Subcutaneous abdominal adipose tissue (tissue), 5 donors: ENCODE results near the gene C2CD3.

Experiments used
- H3K27ac ChIP-seq: one replicate; pipeline ENCODE4 v1.7.0; 2013; ENCODE audit warnings: low read depth, mild to moderate bottlenecking, inconsistent platforms, low read length, moderate library complexity
- H3K27me3 ChIP-seq, 5 donors: one replicate each; pipeline ENCODE4 v1.7.0; 2013; ENCODE audit warnings: low read length in 5 of 5, inconsistent platforms in 1 of 5; ENCODE audit not compliant: control insufficient read depth in 5 of 5, insufficient read depth in 4 of 5
- H3K36me3 ChIP-seq, 5 donors: one replicate each; pipeline ENCODE4 v1.7.0; 2013; ENCODE audit warnings: low read length in 5 of 5; ENCODE audit not compliant: control insufficient read depth in 5 of 5, insufficient read depth in 5 of 5
- H3K4me1 ChIP-seq, 5 donors: one replicate each; pipeline ENCODE4 v1.7.0; 2013; ENCODE audit warnings: low read length in 5 of 5, mild to moderate bottlenecking in 3 of 5, moderate library complexity in 1 of 5; ENCODE audit not compliant: control insufficient read depth in 5 of 5, insufficient read depth in 5 of 5
- H3K4me3 ChIP-seq, 5 donors: one replicate each; pipeline ENCODE4 v1.7.0; 2013; ENCODE audit warnings: low read length in 5 of 5, low read depth in 1 of 5
- H3K9ac ChIP-seq, 5 donors: one replicate each; pipeline ENCODE4 v1.7.0; 2013; ENCODE audit warnings: low read length in 5 of 5, mild to moderate bottlenecking in 4 of 5, moderate library complexity in 3 of 5
- H3K9me3 ChIP-seq, 5 donors: one replicate each; pipeline ENCODE4 v1.7.0; 2013; ENCODE audit warnings: low read length in 5 of 5; ENCODE audit not compliant: control insufficient read depth in 5 of 5
- donor health status: healthy.
- donor health status: healthy.
- donor health status: healthy.
- donor health status: healthy.
- donor health status: healthy.

C2CD3 gene

DNA sequence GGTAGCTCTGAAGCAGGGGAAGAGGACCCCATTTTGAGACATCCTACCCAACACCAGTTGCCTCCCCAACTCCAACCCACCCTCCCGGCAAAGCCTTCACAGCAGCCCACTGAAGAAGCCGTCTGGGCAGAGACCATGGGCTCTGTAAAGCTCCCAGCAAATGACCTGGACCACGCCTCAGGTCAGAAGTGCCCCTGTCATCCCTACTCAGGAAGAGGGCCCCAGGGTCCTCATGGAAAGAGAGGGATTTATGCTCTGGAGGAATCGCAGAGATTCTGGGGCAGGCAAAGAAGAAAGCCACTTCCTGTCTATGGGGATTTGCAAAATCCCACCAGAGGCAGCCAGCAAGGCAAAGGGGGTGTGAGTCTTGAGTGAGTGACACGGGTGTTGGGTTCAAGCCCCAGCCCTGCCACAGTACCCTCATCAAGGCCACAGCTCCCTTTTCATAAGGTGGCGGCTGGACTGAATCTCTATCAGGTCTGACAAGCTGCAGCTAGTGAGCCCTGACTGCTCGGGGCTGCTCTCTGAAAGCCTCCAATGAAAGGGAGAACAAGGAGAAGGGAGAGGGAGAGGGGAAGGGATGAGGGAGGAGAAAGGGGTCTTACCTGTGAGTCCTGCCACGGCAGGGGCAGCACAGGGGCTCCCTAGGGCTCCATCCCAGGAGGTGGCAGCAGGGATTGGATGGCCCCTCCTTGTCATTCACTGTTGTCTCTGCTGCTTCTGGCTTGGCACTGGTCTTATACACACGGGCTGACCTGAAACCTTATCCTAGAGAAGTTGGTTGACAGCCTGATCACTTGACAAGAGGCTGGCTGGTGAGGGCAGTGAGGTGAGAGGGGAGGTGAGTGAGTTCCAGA is 162.2 kb downstream of the C2CD3 start, which contains the start of gene UCP3:
Gene UCP3, minus strand, starts transcription at position 713 of the 857 bp plus-strand sequence. CDS start 2,043 bp downstream, outside the sequence.
- Histone ChIP-seq H3K27ac (no peak within 1 kb of the TSS), H3K4me1 (peaks cover 11 to 58% (median 34%) of the 10 kb centered on the region in 5 donors), H3K36me3 (peaks cover 0 to 19% (median 5%) of the 10 kb centered on the region in 5 donors), H3K9me3 (no peaks in the 10 kb centered on the region), H3K27me3 (no peaks in the 10 kb centered on the region), H3K4me3 (no peak within 1 kb of the TSS), H3K9ac (no peak within 1 kb of the TSS)

DNA sequence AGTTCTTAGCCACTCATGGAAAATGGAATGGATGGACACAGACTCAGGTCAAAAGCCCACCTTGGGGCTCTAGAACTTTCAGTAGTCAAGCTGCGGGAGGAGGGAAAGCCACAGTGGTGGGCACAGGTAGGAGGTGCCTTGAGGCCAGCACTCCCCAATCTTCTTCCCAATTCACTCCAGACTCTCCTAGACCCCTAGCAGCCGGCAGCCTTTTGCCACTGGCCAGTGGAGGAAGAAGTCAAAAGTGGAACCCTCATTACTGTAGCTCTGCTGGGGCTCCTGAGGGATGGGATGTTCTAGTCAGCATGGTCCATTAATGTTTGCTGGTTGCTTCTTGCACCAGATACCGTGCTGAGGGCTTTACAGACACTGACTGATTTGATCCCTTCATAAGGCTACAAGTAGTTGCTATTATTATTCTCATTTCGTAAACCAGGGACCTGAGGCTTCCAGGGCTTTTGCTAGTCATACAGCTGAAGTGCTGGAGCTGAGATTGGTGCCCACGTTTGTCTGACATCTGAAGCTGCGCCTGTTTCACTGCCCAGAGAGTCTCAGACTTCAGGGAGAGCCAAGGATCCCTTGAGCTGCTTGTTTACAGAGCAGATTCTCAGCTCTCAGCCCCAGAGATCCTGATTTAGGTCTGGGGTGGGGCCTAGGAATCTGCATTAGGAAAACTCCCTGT is 163.0 kb downstream of the C2CD3 start:
- Histone ChIP-seq H3K4me3 (no peak overlapping the region), H3K36me3 (peaks cover 0 to 25% (median 8%) of the 10 kb centered on the region in 5 donors), H3K9me3 (no peaks in the 10 kb centered on the region), H3K27ac (no peak overlapping the region), H3K9ac (no peak overlapping the region), H3K4me1 (peaks cover 11 to 55% (median 29%) of the 10 kb centered on the region in 5 donors), H3K27me3 (no peaks in the 10 kb centered on the region)

DNA sequence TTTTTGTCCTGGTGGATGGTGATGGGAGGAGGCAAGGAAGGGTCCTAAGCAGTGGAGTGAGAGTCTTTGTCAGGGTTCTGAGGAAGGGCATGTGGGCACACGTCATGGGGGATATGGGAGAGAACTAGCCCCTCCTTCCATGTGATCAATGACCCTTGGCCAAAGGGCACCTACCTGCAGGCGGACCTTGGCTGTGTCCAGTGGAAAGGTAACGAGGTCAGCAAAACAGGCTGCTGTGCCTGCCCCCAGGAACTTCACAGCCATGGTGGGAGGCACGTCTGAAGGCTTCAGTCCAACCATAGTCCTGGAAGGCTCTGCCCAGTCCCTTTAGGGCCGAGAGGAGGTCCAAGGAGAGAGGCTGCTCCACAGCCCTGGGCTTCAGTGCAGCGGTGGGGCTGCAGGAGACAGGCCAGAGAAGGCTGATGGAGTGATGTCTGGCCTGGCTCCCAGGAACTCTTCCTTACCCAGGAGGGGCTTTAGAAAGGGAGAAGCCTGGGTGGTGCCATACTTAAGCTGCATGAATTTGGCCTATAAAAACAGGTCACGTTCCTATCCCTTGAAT is 164.0 kb downstream of the C2CD3 start:
- no peak overlapping the region for H3K9ac ChIP-seq
- H3K4me3 ChIP-seq, result no peak overlapping the region
- no peaks in the 10 kb centered on the region for H3K9me3 ChIP-seq
- peaks cover 0 to 31% (median 9%) of the 10 kb centered on the region in 5 donors for H3K36me3 ChIP-seq
- H3K27me3 ChIP-seq, result no peaks in the 10 kb centered on the region
- peaks cover 10 to 53% (median 23%) of the 10 kb centered on the region in 5 donors for H3K4me1 ChIP-seq
- H3K27ac ChIP-seq, result no peak overlapping the region

DNA sequence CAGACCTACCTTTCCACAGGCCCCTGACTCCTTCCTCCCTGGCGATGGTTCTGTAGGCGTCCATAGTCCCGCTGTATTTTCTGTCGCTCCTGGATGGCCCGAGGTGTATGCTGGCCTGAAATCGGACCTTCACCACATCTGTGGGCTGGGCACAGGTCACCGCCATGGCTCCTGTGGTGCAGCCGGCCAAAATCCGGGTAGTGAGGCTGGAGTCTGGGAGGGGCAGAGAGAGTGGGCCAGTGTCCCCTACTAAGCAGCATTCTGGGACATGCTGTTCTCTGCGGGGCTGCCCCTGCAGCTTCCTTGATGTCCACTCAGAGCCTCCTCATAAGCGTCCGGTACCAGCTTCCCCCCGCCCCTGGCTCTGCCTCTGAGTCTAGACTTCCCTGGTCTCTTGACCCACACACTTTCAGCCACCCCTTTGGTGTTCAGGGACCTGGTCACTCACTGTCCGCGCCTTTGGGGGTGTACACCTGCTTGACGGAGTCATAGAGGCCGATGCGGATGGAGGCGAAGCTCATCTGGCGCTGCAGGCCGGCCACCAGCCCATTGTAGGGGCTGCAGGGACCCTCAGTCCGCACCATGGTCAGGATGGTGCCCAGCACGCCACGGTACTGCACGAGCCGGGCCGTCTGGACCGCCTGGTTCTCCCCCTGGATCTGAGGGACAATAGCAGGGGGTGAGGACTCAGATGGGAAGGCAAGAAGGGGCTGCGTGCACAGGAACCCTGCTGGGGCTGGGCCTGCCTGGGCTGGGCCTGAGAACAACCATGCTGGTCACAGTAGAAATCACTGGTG is 164.9 kb downstream of the C2CD3 start:
- peaks cover 0 to 36% (median 12%) of the 10 kb centered on the region in 5 donors for H3K36me3 ChIP-seq
- no peak overlapping the region for H3K9ac ChIP-seq
- no peak overlapping the region for H3K4me3 ChIP-seq
- no peaks in the 10 kb centered on the region for H3K27me3 ChIP-seq
- H3K9me3 ChIP-seq, result no peaks in the 10 kb centered on the region
- H3K4me1 ChIP-seq, result peaks cover 6 to 44% (median 15%) of the 10 kb centered on the region in 5 donors
- H3K27ac ChIP-seq, result no peak overlapping the region

DNA sequence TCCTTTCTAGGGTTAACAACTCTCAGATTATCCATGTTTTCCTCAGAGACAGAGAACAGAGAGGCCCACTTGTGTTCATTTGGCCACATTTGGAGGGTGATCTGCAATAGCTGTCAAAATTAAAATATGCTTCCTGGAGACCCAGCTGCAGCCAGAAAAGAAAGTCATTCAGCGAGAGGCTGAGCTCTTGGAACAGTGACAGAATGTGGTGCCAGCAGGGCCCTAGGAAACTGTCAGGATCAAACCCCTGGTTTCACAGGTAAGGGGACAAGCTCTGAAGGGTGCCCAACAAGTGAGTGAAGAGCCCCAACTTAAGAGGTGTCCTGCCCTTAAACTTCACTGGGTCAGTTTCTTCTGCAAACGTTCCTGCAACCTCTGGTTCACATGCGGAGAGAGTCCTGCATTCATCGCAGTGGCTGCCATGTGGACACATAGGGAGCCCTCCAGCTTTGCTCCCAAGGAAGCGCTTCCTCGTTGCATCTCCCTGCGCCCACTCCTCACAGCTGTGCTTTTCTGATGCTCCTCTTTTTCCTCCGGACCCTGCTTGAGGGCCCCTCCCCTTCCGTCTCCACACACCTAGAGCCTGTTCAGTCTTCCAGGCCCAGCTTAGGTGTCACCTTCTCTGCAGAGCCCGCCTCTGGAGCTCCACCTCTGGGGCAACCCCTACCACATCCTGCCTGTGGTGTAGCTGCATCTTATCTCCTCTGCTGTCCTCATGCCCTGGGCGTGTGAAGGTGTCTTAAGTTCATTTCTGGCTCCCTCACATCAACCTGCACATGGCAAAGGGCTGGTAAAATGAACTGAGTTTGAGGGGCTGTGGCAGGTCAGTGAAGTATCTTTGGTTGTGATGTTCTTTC is 165.8 kb downstream of the C2CD3 start:
- no peaks in the 10 kb centered on the region for H3K27me3 ChIP-seq
- peaks cover 3 to 35% (median 15%) of the 10 kb centered on the region in 5 donors for H3K4me1 ChIP-seq
- no peak overlapping the region for H3K27ac ChIP-seq
- peak overlapping the region in 2 of 5 donors; percentile 11 to 15 for H3K9ac ChIP-seq
- H3K9me3 ChIP-seq, result no peaks in the 10 kb centered on the region
- peaks cover 0 to 36% (median 12%) of the 10 kb centered on the region in 5 donors for H3K36me3 ChIP-seq
- H3K4me3 ChIP-seq, result no peak overlapping the region

DNA sequence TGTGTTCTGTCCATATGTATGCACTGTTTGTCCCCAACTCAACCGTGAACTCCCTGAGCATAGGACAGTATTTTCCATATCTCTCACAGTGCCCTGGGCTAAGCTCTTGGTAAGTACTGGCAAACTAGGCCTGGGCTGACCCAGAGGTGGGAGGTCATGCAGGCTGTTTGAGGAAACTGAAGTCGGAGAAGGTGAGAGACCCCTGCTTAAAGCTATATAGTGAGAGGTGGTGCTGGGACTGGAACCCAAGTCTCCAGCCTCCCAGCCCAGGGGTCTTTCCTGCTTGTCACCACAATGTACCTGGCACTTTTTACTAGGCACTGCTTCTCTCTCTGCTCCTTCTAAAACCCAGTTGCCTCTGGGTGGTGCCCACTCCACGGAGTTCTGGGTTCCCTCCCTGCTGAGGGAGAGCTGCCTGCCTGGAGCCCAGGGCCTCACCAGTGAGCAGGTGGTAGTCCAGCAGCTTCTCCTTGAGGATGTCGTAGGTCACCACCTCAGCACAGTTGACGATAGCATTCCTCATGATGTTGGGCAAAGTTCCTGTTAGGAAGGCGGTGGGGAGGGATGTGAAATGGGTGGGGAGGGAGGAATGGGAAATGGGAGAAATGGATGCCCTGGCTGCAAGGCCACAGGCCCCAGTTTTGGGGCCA is 166.6 kb downstream of the C2CD3 start:
- Histone ChIP-seq H3K36me3 (peaks cover 0 to 36% (median 12%) of the 10 kb centered on the region in 5 donors), H3K9me3 (no peaks in the 10 kb centered on the region), H3K27me3 (no peaks in the 10 kb centered on the region), H3K4me3 (no peak overlapping the region), H3K9ac (peak overlapping the region in 2 of 5 donors; percentile 11 to 15), H3K27ac (no peak overlapping the region), H3K4me1 (peaks cover 3 to 31% (median 15%) of the 10 kb centered on the region in 5 donors)

DNA sequence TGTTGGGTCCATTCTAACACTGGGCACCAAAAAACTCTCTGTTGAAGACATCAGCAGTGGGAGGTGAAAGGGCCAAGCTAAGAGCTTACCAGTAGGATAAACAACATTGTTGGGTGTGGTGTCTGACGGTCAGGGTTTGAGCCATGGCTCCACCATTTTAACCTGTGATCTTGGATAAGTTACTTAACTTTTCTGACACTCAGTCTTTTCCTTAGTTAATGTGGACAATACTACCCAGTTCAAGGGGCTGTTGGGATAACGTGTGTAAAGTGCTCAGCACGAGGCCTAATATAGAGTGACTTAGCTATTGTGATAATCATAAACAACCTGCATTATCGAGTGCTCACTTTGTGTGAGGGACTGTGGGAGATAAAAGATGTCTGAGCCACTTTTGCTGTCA is 168.0 kb downstream of the C2CD3 start:
- peaks cover 3 to 22% (median 14%) of the 10 kb centered on the region in 5 donors for H3K4me1 ChIP-seq
- no peak overlapping the region for H3K27ac ChIP-seq
- H3K27me3 ChIP-seq, result no peaks in the 10 kb centered on the region
- peaks cover 0 to 34% (median 12%) of the 10 kb centered on the region in 5 donors for H3K36me3 ChIP-seq
- H3K4me3 ChIP-seq, result no peak overlapping the region
- H3K9me3 ChIP-seq, result no peaks in the 10 kb centered on the region
- H3K9ac ChIP-seq, result no peak overlapping the region

DNA sequence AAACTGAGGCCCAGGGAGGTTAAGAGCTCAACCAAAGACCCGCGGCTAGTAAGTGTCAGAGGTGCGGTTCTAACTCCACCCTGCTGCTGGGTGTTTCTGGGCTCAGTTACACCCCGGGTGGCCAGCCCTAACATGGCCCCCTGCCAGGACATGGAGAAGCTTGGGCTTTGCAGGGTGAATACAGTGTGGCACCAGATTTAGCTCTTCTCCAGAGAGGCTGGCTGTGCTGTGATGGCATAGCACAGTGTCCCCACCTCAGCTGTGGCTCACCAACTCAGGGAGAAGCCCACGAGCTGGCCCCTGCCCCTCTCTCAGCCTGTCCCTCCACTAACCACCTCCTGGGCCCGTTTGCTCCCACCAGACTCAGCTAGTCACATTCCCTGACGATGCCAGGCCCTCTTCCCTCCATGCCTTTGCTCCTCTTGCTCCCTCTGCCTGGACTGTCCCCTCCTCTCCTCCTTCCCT is 168.9 kb downstream of the C2CD3 start:
- H3K4me3 ChIP-seq, result no peak overlapping the region
- H3K9ac ChIP-seq, result no peak overlapping the region
- no peaks in the 10 kb centered on the region for H3K27me3 ChIP-seq
- H3K9me3 ChIP-seq, result no peaks in the 10 kb centered on the region
- no peak overlapping the region for H3K27ac ChIP-seq
- peaks cover 3 to 22% (median 14%) of the 10 kb centered on the region in 5 donors for H3K4me1 ChIP-seq
- H3K36me3 ChIP-seq, result peaks cover 0 to 34% (median 12%) of the 10 kb centered on the region in 5 donors
